Muscle layer of duodenum (tissue), 2 donors: ENCODE measurements around the gene PCK2.

ENCODE experiments used
- H3K27ac ChIP-seq: one replicate; pipeline ENCODE4 v1.7.0; 2013; ENCODE audit warnings: mild to moderate bottlenecking, low read length
- H3K27me3 ChIP-seq: one replicate; pipeline ENCODE4 v1.7.0; 2013; ENCODE audit warnings: low read depth, mild to moderate bottlenecking, control low read depth, low read length
- H3K36me3 ChIP-seq, 2 donors: one replicate each; pipeline ENCODE4 v1.7.0; 2013; ENCODE audit warnings: low read length in 2 of 2, control low read depth in 1 of 2, mild to moderate bottlenecking in 1 of 2; ENCODE audit not compliant: insufficient read depth in 2 of 2, control insufficient read depth in 1 of 2
- H3K4me1 ChIP-seq, 2 donors: one replicate each; pipeline ENCODE4 v1.7.0; 2013; ENCODE audit warnings: low read length in 2 of 2, mild to moderate bottlenecking in 2 of 2, control low read depth in 1 of 2, moderate library complexity in 1 of 2; ENCODE audit not compliant: insufficient read depth in 2 of 2, control insufficient read depth in 1 of 2
- H3K4me3 ChIP-seq, 2 donors: one replicate each; pipeline ENCODE4 v1.7.0; 2013; ENCODE audit warnings: low read length in 2 of 2, low read depth in 1 of 2, mild to moderate bottlenecking in 1 of 2
- H3K9me3 ChIP-seq, 2 donors: one replicate each; pipeline ENCODE4 v1.7.0; 2013; ENCODE audit warnings: low read length in 2 of 2, control low read depth in 1 of 2, mild to moderate bottlenecking in 1 of 2; ENCODE audit not compliant: control insufficient read depth in 1 of 2
- donor health status: healthy.

Gene PCK2

GRCh38 chr14:24080888-24081738 is 13.0 kb upstream of the PCK2 start:
- Histone ChIP-seq H3K4me3 (peak overlapping the region; percentile 58 to 65), H3K4me1 (peaks cover 4 to 11% of the 10 kb centered on the region in 2 donors), H3K27ac (peak overlapping the region; percentile 49), H3K36me3 (no peaks in the 10 kb centered on the region), H3K9me3 (no peaks in the 10 kb centered on the region), H3K27me3 (no peaks in the 10 kb centered on the region)

GRCh38 chr14:24081739-24082211 is 12.3 kb upstream of the PCK2 start:
- H3K27ac ChIP-seq, result no peak overlapping the region

DNA sequence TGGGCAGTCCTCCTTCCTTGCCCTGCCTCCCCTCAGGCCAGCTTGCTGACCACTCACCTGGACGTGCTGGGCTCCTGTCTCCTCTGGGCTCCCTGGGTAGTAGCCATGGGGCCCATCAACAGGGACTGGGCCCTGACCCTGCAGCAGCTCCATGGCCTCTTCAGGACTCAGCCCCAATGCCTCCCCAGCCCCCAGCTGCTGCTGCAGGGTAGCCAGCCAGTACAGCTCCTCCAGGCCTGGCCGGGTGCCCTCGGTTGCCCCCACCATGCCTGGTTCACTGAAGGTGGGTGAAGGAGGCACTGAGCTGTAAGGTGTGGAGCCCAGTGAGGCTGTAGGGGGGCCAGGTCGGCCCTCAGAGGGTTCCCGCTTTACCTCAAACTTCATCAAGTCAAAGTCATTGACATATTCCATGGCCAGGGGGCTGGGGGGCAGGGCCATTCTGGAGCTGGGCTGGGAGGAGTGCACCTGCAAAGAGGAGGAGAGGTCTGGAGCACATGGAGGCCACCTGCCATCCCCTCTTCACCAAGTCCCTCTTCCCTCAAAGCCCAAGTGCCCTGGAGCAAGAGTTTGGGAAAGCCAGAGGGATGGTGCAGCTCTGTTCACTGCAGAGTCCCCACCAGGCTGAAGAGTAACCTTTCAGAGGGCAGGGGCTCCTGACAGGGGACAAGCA is 11.6 kb upstream of the PCK2 start:
- H3K27ac ChIP-seq, result no peak overlapping the region
- no peaks in the 10 kb centered on the region for H3K27me3 ChIP-seq
- H3K4me1 ChIP-seq, result peaks cover 4 to 11% of the 10 kb centered on the region in 2 donors
- no peaks in the 10 kb centered on the region for H3K36me3 ChIP-seq
- H3K4me3 ChIP-seq, result no peak overlapping the region
- H3K9me3 ChIP-seq, result no peaks in the 10 kb centered on the region

More at GRCh38 chr14:24081739-24082211, 12.3 kb upstream of the PCK2 start:
- H3K36me3 ChIP-seq, result no peaks in the 10 kb centered on the region
- peak overlapping the region in 1 of 2 donors; percentile 58 for H3K4me3 ChIP-seq
- no peaks in the 10 kb centered on the region for H3K27me3 ChIP-seq
- no peaks in the 10 kb centered on the region for H3K9me3 ChIP-seq
- H3K4me1 ChIP-seq, result peaks cover 4 to 11% of the 10 kb centered on the region in 2 donors

DNA sequence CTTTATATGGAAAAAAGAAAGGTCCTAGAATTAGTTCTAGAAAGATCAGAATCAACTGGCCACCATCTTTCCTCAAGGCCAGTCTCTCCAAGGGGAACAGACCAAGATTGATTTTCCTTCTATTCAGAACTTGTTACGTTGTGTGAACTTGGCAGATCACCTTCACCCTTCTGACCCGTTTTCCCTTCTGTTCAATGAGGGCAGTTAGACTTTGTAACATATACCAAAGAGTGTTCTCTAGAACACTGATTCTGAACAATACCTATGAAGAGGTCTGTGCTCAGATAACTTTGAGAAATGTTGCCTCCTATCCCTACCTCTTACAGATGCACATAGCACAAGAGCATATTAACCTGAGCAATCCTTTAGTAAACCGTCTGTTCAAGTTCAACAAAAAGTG is 10.6 kb upstream of the PCK2 start:
- Histone ChIP-seq H3K36me3 (no peaks in the 10 kb centered on the region), H3K9me3 (no peaks in the 10 kb centered on the region), H3K27ac (no peak overlapping the region), H3K27me3 (no peaks in the 10 kb centered on the region), H3K4me1 (peaks cover 4 to 11% of the 10 kb centered on the region in 2 donors), H3K4me3 (no peak overlapping the region)

DNA sequence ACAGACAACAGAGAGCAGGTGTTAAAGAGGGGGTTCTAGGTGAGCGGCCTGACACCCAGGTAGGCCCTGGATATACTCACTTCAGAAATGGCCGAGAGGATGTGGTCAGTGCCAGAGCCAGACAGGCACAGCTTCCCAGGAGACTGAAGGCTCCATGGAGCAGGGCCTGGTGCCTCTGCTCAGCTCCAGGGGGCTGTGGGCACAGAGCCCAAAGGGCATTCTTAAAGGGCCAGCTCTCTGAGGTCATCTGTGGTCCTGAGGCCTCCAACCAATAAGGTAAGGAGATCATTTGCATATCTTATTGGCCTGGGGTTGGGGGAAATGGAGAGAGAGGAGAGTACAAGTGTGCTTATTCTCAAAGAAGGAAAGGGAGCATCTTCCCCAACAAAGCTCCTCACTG is 9.7 kb upstream of the PCK2 start:
- Histone ChIP-seq H3K9me3 (no peaks in the 10 kb centered on the region), H3K4me3 (no peak overlapping the region), H3K27me3 (no peaks in the 10 kb centered on the region), H3K36me3 (no peaks in the 10 kb centered on the region), H3K4me1 (peaks cover 4 to 11% of the 10 kb centered on the region in 2 donors), H3K27ac (no peak overlapping the region)

- Histone ChIP-seq H3K9me3 (no peaks in the 10 kb centered on the region), H3K4me1 (peaks cover 4 to 11% of the 10 kb centered on the region in 2 donors), H3K4me3 (no peak overlapping the region), H3K36me3 (no peaks in the 10 kb centered on the region), H3K27me3 (no peaks in the 10 kb centered on the region), H3K27ac (no peak overlapping the region)
Observed at GRCh38 chr14:24085215-24085614, 8.9 kb upstream of the PCK2 start.

GRCh38 chr14:24086193-24086955 is 7.7 kb upstream of the PCK2 start:
- H3K36me3 ChIP-seq, result no peaks in the 10 kb centered on the region
- no peaks in the 10 kb centered on the region for H3K27me3 ChIP-seq
- H3K4me3 ChIP-seq, result no peak overlapping the region
- H3K9me3 ChIP-seq, result no peaks in the 10 kb centered on the region
- H3K4me1 ChIP-seq, result peaks cover 0 to 4% of the 10 kb centered on the region in 2 donors
- no peak overlapping the region for H3K27ac ChIP-seq

DNA sequence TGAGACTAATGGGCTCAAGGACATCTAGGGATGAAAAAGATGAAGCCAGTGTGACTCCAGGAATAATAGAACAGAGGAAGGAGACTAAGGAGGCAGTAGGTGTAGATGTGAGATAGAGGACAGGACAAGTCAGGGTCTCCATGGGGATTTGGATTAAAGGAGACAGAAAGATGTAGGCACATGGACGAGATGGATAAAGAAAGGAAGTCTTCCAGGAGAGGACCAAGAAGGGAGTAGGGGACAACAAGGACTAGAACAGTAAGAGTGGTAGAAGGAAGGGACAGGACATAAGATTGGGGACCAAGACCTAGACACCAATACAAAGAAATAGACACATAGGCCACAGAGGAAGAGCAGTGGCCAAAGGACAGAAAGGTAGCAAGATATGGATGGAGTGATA is 7.1 kb upstream of the PCK2 start:
- Histone ChIP-seq H3K27me3 (no peaks in the 10 kb centered on the region), H3K9me3 (no peaks in the 10 kb centered on the region), H3K36me3 (no peaks in the 10 kb centered on the region), H3K4me3 (no peak overlapping the region), H3K27ac (no peak overlapping the region), H3K4me1 (no peaks in the 10 kb centered on the region)

GRCh38 chr14:24088095-24088494 is 6.0 kb upstream of the PCK2 start:
- no peaks in the 10 kb centered on the region for H3K27me3 ChIP-seq
- no peak overlapping the region for H3K4me3 ChIP-seq
- no peak overlapping the region for H3K27ac ChIP-seq
- H3K36me3 ChIP-seq, result no peaks in the 10 kb centered on the region
- H3K9me3 ChIP-seq, result no peaks in the 10 kb centered on the region
- no peaks in the 10 kb centered on the region for H3K4me1 ChIP-seq

DNA sequence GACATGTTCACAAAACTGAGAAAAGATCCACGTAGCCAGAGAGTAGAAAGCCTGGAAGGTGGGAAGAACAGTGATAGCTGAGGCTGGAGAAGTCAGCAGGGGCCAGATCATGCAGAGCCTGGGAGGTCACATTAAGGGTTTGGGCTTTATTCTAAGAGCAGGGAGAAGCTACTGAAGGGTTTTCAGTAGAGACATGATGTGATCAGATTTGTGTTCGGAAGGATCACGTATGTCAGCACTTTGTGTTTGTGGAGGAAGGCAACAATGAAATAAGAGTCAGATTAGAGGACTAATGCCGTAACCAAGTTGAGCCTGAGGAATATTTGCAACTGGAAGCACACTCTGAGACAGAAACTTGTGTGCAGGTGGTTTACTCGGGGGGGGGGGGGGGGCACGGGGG is 4.2 kb upstream of the PCK2 start:
- Histone ChIP-seq H3K27ac (no peak overlapping the region), H3K27me3 (no peaks in the 10 kb centered on the region), H3K4me3 (no peak overlapping the region), H3K9me3 (no peaks in the 10 kb centered on the region), H3K36me3 (no peaks in the 10 kb centered on the region), H3K4me1 (peaks cover 2 to 3% of the 10 kb centered on the region in 2 donors)

DNA sequence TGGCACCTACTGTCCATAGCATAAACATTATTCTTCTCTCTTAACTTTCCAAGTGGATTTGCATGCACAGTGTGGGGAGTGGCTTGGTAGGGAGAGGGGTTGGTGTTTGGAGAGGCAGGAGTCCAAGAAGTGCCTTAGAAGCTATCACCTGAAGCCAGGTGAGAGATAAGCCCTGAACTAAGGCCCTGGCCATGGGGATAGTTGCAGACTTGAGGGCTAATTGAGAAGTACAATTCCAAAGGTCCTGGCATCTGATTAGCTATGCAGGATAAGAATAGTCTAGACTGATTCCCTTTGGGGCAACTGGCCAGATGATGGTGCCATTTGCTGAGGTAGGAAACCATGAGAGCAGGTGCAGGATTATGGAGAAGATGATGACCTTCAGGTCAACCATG is 2.0 kb upstream of the PCK2 start:
- peaks cover 6 to 9% of the 10 kb centered on the region in 2 donors for H3K4me1 ChIP-seq
- H3K36me3 ChIP-seq, result no peaks in the 10 kb centered on the region
- H3K4me3 ChIP-seq, result no peak overlapping the region
- no peak overlapping the region for H3K27ac ChIP-seq
- H3K27me3 ChIP-seq, result no peaks in the 10 kb centered on the region
- H3K9me3 ChIP-seq, result no peaks in the 10 kb centered on the region
